Measurements from ENCODE around the gene OPRL1.
"Not testable (repeated sequence)": the region's sequence is repeated elsewhere in the genome, so short reads cannot be mapped to it uniquely, and the experiment has no call there.

Gene OPRL1

DNA sequence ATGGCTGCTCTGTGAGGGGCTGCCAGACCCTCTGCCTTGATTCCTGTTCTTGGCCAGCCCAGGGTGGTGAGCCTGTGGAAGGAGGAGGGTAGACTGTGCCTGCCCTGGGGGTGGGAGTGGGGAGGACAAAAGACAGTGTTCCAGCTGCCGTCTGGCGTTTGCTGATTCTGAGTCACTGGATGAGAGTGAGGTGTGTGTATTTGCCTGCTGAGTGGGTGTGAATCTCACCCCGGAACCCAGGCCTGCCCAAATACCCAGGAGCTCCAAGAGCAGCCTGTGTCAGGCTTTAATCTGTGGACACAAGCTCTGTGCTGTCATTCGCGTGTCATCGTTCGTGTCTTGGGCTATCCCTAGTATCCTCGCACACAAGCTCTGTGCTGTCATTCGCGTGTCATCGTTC lies 6.9 kb downstream of the OPRL1 start:
- DNase-seq (ENCODE audit: low read depth) = no peak

DNA sequence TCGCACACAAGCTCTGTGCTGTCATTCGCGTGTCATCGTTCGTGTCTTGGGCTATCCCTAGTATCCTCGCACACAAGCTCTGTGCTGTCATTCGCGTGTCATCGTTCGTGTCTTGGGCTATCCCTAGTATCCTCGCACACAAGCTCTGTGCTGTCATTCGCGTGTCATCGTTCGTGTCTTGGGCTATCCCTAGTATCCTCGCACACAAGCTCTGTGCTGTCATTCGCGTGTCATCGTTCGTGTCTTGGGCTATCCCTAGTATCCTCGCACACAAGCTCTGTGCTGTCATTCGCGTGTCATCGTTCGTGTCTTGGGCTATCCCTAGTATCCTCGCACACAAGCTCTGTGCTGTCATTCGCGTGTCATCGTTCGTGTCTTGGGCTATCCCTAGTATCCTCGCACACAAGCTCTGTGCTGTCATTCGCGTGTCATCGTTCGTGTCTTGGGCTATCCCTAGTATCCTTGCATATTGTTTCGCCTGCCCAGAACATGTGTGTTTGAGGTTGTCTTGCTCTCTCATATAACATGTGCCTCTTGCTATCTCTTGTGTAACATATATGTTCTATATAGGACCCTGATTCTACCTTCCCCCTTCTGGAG lies 7.4 kb downstream of the OPRL1 start:
- not testable (repeated sequence) for DNase-seq (ENCODE audit: low read depth)

DNA sequence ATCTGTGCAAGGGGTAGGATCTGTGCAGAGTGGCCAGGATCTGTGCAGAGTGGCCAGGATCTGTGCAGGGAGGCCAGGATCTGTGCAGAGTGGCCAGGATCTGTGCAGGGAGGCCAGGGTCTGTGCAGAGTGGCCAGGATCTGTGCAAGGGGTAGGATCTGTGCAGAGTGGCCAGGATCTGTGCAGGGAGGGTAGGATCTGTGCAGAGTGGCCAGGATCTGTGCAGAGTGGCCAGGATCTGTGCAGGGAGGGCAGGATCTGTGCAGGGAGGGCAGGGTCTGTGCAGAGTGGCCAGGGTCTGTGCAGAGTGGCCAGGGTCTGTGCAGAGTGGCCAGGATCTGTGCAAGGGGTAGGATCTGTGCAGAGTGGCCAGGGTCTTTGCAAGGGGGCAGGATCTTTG lies 8.7 kb downstream of the OPRL1 start:
- DNase-seq (ENCODE audit: low read depth) = not testable (repeated sequence)

DNA sequence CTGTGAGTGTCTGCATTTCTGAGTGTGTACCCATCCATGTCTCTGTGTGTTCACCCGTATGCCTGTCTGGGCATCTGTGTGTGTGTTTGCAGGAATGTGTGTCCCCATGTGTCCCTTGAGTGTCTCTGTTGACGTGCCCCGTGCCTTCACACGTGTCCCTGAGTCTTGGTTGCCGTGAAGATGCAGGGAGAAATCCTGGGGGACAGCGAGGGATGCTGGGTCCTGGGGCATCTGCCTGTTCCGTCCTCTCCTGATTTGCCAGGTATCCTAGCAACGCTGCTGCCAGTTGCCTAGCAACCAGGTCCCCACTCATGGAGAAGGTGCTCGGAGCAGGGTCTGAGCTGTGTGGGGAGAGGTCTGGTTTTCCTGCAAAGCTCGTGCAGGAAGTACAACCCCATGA lies 10.3 kb downstream of the OPRL1 start:
- no peak for DNase-seq (ENCODE audit: low read depth)

DNA sequence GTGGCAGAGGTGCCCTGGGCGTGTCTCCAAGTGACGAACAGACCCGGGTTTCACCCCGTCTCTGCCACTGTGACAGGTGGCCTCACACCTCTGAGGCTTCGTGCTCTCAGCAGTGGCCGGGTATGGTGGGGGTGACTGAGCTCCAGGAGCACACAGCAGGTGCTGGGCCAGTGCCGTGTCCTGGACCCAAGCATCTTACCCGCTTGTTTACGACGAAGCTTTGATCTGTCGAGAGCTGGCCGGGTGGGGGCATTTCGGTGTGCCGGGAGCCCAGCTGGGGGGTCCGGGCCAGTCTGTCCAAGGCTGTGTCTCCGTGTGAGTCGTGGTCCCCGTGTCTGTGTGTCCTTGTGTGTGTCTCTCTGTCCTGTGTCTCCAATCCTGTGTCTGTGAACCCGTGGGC lies 11.5 kb downstream of the OPRL1 start:
- no peak for DNase-seq (ENCODE audit: low read depth)

DNA sequence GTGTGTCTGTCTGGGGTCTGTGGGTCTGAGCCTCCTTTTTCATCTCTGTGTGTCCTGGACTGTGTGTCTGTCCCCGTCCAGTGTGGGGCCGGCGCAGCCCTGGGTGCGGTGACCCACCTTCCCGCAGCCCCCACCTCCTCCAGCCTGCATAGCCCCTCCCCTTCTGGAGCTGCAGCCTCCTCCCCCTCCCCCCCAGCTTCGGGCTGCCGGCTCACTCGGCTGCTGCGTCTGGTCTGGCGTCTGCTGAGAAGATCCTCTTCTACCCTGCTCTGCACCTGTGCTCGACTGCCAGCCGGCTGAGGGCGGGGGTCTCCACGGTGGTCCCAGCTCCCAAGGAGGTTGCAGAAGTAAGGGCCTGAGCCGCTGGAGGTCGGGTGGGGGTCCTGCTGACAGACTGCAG lies 11.9 kb downstream of the OPRL1 start:
- DNase-seq (ENCODE audit: low read depth) = no peak

DNA sequence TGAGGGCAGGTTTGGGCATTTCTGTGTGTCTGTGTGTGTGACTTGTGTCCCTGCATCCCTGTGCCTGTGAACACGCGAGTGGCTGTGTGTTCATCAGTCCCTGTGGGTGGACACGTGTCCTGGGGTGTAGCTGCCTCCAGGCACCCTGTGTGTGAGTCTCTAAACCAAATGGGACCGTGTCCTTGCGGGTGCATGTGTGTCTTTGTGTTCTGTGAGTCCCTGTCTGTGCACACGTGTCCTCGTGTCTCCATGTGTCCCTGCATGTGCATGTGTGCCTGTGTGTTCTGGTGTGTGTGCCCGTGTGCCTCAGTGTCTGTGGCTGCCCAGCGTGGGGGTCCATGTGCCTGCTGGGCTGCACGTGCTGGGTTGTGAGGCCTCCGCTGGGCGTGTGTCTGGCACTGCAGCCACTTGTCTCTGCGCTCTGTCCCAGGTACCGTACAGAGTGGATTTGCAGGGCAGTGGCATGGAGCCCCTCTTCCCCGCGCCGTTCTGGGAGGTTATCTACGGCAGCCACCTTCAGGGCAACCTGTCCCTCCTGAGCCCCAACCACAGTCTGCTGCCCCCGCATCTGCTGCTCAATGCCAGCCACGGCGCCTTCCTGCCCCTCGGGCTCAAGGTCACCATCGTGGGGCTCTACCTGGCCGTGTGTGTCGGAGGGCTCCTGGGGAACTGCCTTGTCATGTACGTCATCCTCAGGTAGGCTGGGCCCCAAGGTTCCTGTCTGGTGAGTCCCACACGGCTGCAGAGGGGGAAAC lies 12.6 kb downstream of the OPRL1 start:
- no peak for DNase-seq (ENCODE audit: low read depth)

DNA sequence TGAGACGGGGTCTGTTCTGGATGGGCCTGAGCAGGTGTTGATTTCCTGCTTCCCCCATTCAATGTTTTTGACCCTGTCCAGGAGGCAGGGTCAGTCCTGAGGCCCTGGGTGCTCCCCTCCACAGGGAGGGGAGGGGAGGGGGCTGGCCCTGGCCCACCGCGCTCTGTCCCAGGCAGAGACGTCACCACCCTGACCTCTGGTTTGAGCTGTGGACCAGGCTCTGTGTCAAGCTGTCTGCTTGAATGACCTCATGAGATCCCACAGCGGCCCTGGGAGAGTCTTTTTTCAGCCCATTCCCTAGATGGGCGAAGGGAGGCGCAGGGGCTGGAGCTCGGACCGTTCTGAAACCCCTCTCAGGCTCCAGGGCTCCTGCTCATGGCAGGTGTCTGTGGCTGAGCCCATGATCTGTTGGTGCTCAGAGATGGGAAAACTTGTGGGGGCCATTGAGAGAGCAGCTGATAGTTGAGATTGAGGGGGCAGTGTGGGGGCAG lies 13.2 kb downstream of the OPRL1 start:
- no peak for DNase-seq (ENCODE audit: low read depth)

DNA sequence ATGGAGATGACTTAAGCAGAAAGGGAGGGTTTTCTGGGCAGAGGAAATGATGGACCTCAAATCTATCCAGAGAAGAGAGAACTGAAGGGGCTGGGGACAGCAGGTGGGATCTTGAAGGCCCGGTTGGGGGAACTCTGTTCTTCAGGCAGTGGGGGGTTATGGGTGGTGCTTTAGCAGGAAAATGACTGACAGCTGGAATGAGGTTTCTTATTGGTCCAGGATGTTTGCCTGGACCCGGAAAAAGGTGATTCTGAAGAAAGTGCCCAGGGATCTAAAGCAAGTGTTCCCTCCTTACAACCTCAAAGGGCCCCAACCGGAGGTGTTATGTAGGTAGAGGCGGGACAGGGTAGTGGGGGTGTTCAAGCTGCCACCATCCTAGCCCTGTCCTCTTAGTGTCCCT lies 15.6 kb downstream of the OPRL1 start:
- no peak for DNase-seq (ENCODE audit: low read depth)

DNA sequence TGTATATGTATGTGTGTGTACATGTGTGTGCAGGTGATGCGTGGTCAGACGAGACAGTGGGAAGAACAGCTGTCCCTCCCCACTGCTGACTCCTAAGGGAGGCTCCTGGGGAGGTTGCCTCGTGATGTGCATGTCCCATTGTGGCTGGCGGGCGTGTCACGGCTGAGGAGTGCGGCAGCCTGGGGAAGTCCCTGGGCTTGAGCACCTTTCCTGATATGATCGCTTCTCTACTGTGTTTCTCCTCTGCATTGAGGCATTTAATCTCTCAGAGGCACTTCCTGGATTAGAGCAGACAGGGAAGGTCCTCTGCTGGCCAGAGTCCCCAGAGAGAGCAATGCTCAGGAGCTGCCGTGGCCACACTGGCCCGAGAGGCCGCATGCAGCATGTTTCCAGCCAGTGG lies 16.0 kb downstream of the OPRL1 start:
- DNase-seq (ENCODE audit: low read depth) = no peak

DNA sequence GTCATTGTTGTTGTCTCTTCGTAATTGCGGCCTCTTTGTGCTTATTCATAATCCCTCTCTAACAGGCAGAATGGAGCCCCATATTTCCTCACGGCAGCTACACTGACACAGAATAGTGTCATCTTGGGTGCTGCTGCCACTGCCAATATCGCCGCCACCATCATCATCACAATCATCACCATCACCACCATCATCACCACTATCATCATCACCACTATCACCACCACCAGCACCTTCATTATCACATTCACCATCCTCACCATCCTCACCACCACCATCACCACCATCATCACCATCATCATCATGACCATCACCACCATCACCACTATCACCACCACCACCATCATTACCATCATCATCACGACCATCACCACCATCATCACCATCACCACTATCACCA lies 16.7 kb downstream of the OPRL1 start:
- DNase-seq (ENCODE audit: low read depth) = no peak

DNA sequence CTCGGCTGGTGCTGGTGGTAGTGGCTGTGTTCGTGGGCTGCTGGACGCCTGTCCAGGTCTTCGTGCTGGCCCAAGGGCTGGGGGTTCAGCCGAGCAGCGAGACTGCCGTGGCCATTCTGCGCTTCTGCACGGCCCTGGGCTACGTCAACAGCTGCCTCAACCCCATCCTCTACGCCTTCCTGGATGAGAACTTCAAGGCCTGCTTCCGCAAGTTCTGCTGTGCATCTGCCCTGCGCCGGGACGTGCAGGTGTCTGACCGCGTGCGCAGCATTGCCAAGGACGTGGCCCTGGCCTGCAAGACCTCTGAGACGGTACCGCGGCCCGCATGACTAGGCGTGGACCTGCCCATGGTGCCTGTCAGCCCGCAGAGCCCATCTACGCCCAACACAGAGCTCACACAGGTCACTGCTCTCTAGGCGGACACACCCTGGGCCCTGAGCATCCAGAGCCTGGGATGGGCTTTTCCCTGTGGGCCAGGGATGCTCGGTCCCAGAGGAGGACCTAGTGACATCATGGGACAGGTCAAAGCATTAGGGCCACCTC lies 18.7 kb downstream of the OPRL1 start:
- no peak for DNase-seq (ENCODE audit: low read depth)

DNA sequence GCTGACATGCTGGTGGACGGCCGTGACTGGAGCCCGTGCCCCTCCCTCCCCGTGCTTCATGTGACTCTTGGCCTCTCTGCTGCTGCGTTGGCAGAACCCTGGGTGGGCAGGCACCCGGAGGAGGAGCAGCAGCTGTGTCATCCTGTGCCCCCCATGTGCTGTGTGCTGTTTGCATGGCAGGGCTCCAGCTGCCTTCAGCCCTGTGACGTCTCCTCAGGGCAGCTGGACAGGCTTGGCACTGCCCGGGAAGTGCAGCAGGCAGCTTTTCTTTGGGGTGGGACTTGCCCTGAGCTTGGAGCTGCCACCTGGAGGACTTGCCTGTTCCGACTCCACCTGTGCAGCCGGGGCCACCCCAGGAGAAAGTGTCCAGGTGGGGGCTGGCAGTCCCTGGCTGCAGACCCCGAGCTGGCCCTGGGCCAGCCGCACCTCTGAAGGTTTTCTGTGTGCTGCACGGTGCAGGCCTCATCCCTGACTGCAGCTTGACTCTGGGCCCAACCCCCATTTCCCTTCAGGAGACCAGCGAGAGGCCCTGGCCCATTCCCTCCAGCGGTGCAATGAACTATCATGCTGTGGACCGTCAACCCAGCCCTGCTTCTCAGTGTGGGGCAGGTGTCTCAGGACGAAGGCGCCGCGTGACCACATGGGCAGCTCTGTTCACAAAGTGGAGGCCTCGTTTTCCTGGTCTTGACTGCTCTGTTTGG lies 19.4 kb downstream of the OPRL1 start:
- no peak for DNase-seq (ENCODE audit: low read depth)

DNA sequence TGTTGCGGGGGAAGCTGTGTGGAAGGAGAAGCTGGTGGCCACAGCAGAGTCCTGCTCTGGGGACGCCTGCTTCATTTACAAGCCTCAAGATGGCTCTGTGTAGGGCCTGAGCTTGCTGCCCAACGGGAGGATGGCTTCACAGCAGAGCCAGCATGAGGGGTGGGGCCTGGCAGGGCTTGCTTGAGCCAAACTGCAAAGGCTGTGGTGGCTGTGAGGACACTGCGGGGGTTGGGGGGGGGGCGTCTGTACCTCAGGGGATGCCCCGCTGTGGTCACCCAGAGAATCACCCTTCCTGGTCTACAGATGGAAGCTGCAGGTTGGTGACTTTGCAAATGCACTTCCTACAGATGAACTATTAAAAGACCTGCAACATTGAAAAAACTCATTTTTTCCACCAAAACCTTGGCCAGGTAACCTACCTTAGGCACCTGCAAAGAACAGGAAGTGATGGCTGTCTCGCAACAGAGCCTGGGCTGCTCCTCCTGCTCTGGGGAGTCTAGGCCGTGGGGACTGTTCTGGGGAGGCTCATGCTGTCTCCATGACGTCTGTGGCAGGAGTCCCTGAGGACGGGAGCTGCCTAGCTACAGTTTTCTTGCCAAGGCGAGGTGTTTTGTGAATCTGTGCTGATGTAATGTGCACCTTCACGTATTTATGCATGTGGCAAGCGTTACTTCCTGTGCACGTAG lies 20.1 kb downstream of the OPRL1 start:
- no peak for DNase-seq (ENCODE audit: low read depth)

DNA sequence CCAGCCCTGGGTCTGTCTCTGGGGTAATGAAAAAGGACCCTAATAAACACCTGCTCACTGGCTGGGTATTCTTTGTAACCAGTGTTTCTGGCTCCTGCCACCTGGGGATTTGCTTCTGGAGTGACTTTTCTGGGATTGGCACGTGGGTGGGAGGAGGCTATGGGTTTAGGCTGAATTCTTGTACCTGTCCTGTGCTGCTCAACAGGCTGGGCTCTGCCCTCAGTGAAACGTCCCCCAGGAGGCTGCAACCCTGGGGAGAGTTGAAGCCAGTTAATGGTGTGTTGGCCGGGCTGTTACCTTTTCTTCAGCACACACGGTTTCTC lies 20.6 kb downstream of the OPRL1 start:
- no peak for DNase-seq (ENCODE audit: low read depth)

DNA sequence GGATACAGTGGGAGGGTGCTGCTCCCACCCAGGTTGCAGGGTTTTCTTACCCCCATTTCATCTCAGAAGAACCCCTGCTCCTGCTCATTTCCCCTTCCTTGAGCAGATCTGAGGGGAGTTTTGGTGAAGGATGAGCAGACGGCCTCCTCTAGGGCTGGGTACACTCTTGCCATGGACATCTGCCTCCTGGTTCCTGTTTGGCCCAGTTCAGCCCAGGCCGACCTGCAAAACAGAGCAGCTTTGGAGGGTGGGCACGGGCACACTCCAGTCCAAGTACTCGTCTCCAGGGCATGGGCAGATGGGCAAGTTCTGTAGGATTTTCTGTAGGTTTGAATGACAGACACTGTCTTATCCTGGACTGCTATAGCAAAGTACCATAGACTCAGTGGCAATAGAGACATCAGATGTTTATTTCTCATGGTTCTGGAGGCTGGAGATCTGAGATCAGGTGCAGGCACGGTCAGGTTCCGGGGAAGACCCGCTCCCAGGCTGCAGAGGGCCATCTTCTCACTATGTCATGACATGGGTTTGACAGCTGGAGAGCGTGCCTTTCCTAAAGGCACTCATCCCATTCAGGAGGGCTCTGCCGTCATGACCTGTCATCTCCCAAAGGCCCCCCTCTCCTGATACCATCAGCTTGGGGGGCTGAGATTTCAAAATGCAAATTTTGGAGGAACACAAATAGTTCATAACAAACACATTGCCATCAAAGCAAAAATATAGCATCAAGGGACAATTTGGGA lies 21.2 kb downstream of the OPRL1 start:
- DNase-seq (ENCODE audit: low read depth) = no peak

DNA sequence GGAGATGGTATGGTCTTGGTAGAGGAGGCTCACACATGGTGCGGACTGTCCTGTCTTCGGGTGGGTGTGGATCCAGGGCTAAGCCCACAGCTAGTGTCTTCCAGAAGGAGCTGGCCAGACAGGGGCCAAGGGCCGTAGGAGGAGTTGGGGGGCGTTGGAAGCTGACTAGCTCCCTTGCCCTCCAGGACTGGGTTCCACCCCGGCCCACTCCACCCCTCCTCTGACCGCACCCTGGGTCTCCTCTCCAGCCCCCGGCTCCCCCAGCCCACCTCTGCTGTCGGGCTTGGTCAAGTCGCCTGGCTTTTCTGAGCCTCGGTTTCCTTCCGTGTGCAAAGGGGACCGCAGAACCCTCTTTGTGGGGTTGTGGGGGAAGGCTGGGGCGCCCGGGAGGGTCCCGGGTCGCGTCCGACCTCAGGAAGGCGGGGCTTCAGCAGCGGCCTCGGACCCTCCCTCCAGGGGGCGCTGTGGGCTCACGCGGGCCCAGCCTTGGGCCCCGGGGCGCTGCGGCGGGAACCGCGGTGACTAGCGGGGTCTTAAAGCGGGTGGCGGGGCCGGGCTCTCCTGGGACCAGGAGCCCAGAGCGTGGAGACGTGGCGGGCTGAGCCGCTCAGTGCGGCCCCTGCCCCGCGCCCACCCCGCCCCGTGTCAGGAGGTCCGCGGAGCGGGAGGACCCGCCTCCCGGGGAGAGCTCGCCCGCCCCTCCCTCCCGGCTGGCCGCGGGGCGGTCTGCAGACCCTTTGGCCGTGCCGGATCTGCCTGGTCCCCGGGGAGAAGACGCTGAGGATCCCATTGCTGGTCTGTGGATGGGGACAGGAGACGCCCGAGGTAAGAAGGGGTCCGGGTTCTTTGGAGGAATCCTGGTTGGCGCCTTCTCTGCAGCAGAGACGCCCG lies 22.1 kb downstream of the OPRL1 start:
- DNase-seq (ENCODE audit: low read depth) = no peak

DNA sequence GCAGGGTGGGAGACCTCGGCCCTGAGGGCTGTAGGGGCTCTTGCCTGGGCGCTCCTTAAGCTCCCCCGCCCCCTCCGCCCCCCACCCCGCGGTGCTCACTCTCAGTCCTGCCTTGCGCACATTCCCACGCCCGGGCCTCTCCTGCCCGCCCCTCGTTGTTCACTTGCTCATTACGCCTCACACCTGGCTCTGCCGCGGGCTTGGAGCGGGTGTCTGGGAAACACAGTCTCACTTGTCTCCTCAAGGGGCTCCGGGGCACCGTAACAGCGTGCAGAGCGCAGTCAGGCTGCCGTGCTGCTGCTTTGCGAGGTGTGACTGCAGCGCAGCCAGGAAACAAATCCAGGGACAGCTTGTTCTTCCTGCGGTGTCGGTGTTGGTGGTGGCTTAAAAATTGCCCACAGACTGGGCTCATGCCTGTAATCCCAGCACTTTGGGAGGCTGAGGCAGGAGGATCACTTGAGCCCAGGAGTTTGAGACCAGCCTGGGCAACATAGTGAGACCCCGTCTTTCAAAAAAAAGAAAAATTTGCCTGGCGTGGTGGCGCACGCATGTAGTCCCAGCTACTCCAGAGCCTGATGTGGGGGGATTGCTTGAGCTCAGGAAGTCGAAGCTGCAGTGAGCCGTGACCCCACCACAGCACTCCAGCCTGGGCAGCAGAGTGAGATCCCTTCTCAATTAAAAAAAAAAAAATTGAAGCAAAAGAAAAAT lies 22.9 kb downstream of the OPRL1 start:
- DNase-seq (ENCODE audit: low read depth) = no peak

DNA sequence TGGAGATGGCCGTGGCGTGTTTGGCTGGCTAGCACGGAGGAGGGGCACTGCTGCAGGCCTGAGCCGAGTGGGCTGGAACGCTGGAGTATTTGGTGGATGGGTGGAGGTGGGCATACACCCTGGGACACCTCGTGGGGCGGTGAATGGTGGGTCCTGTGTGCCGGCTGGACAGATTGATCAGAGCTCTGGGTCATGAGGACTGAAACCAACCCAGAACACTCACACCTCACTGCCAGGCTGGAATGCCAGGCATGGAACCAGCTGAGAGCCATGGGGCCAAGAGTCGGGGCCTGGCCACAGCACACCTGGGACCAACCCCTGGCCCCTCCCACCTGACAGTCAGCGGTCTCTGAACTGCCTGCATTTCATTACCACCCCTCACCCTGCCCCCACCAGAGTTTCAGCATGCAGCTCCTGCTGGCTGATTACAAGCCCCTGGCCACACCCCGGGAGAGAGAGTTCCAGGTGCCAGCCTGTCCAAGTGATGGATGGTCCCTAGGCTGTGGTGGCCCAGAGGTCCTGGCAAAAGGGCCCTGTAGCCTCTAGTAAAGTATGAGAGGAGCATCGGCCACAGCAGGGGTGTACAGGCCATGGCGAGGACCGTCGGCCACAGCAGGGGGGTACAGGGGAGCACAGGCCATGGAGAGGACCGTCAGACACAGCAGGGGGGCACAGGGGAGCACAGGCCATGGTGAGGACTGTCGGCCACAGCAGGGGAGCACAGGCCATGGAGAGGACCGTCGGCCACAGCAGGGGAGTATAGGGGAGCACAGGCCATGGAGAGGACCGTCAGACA lies 24.2 kb downstream of the OPRL1 start:
- no peak for DNase-seq (ENCODE audit: low read depth)

Measured in stimulated activated CD8-positive, alpha-beta memory T cell treated with anti-CD3 and anti-CD28 coated beads, Interleukin-15, amount 100 ng/mL, for 24 hours (primary cell).